Liver (tissue), 3 donors: ENCODE measurements around the gene LRP1-AS.

ENCODE experiments used
- GABPA ChIP-seq, 2 donors: IDR thresholded peaks in 1 of 2; conservative IDR thresholded peaks in 1 of 2; 2 replicates each; pipeline ENCODE4 v1.6.1; 2016; ENCODE audit warnings: antibody characterized with exemption in 2 of 2, mild to moderate bottlenecking in 1 of 2, moderate library complexity in 1 of 2
- HNF4G ChIP-seq: IDR thresholded peaks from 2 replicates; pipeline ENCODE4 v1.6.1; 2016; ENCODE audit warnings: antibody characterized with exemption
- RAD21 ChIP-seq, 2 donors: IDR thresholded peaks; 2 replicates each; pipeline ENCODE4 v1.6.1; 2016; ENCODE audit warnings: antibody characterized with exemption in 2 of 2, mild to moderate bottlenecking in 2 of 2
- RXRA ChIP-seq, 2 donors: IDR thresholded peaks; 2 replicates each; pipeline ENCODE4 v1.6.1; 2017 to 2018; ENCODE audit warnings: antibody characterized with exemption in 2 of 2, mild to moderate bottlenecking in 1 of 2
- SP1 ChIP-seq: IDR thresholded peaks from 2 replicates; pipeline ENCODE4 v1.6.1; 2018; ENCODE audit warnings: antibody characterized with exemption, mild to moderate bottlenecking
- TAF1 ChIP-seq: conservative IDR thresholded peaks from 2 replicates; pipeline ENCODE4 v1.6.1; 2016; ENCODE audit warnings: antibody characterized with exemption, mild to moderate bottlenecking
- YY1 ChIP-seq: IDR thresholded peaks from 2 replicates; pipeline ENCODE4 v1.6.1; 2016; ENCODE audit warnings: antibody characterized with exemption, mild to moderate bottlenecking
- TF ChIP-seq, protein P1 (sequence below): IDR thresholded peaks from 2 replicates; pipeline ENCODE4 v1.6.1; 2016; ENCODE audit warnings: antibody characterized with exemption
- TF ChIP-seq, protein P2 (sequence below): fragments of 150-350 bp; IDR thresholded peaks from 2 replicates; pipeline ENCODE4 v1.5.1; 2017; ENCODE audit warnings: improper control_type of control experiment, low read depth, low read length; ENCODE audit not compliant: missing input control
- TF ChIP-seq, protein P3 (sequence below): IDR thresholded peaks from 2 replicates; pipeline ENCODE4 v1.6.1; 2016; ENCODE audit warnings: antibody characterized with exemption
- TF ChIP-seq, protein P4 (sequence below): IDR thresholded peaks from 2 replicates; pipeline ENCODE4 v1.6.1; 2016; ENCODE audit warnings: antibody characterized with exemption
- TF ChIP-seq, protein P5 (sequence below): IDR thresholded peaks from 2 replicates; pipeline ENCODE4 v1.6.1; 2016; ENCODE audit warnings: antibody characterized with exemption, mild to moderate bottlenecking
- donor health status: healthy.
- donor health status: healthy.

DNA sequence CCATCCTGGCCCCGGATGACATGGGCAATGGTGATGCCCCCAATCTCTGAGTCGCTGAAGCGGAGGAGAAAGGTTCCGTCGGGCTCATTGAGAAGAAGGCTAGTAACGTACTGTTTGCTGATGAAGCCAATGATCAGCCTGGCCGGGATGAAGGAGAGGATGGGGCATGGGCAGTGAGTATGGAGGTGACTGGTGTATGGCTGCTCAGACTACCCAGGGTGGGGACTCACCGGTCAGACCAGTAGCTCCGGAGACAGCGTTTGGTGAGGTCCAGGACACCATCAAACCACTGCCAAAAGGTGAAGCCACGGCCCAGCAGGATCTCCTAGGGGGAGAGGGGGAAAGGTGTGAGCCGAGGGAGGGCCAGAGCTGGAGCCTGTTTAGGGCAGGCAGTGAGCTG is 47.7 kb downstream of the LRP1-AS start:
- TF ChIP-seq HNF4G: no peak
- TF ChIP-seq, protein P1, sequence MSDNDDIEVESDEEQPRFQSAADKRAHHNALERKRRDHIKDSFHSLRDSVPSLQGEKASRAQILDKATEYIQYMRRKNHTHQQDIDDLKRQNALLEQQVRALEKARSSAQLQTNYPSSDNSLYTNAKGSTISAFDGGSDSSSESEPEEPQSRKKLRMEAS: no peak
- TF ChIP-seq, protein P2, sequence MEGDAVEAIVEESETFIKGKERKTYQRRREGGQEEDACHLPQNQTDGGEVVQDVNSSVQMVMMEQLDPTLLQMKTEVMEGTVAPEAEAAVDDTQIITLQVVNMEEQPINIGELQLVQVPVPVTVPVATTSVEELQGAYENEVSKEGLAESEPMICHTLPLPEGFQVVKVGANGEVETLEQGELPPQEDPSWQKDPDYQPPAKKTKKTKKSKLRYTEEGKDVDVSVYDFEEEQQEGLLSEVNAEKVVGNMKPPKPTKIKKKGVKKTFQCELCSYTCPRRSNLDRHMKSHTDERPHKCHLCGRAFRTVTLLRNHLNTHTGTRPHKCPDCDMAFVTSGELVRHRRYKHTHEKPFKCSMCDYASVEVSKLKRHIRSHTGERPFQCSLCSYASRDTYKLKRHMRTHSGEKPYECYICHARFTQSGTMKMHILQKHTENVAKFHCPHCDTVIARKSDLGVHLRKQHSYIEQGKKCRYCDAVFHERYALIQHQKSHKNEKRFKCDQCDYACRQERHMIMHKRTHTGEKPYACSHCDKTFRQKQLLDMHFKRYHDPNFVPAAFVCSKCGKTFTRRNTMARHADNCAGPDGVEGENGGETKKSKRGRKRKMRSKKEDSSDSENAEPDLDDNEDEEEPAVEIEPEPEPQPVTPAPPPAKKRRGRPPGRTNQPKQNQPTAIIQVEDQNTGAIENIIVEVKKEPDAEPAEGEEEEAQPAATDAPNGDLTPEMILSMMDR: no peak
- TF ChIP-seq, protein P3, sequence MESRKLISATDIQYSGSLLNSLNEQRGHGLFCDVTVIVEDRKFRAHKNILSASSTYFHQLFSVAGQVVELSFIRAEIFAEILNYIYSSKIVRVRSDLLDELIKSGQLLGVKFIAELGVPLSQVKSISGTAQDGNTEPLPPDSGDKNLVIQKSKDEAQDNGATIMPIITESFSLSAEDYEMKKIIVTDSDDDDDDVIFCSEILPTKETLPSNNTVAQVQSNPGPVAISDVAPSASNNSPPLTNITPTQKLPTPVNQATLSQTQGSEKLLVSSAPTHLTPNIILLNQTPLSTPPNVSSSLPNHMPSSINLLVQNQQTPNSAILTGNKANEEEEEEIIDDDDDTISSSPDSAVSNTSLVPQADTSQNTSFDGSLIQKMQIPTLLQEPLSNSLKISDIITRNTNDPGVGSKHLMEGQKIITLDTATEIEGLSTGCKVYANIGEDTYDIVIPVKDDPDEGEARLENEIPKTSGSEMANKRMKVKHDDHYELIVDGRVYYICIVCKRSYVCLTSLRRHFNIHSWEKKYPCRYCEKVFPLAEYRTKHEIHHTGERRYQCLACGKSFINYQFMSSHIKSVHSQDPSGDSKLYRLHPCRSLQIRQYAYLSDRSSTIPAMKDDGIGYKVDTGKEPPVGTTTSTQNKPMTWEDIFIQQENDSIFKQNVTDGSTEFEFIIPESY: no peak
- TF ChIP-seq GABPA (IDR thresholded peaks at IDR 0.05 in 1 of 2, conservative IDR thresholded peaks at IDR 0.05 in 1 of 2): no peak
- TF ChIP-seq, protein P4, sequence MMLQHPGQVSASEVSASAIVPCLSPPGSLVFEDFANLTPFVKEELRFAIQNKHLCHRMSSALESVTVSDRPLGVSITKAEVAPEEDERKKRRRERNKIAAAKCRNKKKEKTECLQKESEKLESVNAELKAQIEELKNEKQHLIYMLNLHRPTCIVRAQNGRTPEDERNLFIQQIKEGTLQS: no peak
- TF ChIP-seq, protein P5, sequence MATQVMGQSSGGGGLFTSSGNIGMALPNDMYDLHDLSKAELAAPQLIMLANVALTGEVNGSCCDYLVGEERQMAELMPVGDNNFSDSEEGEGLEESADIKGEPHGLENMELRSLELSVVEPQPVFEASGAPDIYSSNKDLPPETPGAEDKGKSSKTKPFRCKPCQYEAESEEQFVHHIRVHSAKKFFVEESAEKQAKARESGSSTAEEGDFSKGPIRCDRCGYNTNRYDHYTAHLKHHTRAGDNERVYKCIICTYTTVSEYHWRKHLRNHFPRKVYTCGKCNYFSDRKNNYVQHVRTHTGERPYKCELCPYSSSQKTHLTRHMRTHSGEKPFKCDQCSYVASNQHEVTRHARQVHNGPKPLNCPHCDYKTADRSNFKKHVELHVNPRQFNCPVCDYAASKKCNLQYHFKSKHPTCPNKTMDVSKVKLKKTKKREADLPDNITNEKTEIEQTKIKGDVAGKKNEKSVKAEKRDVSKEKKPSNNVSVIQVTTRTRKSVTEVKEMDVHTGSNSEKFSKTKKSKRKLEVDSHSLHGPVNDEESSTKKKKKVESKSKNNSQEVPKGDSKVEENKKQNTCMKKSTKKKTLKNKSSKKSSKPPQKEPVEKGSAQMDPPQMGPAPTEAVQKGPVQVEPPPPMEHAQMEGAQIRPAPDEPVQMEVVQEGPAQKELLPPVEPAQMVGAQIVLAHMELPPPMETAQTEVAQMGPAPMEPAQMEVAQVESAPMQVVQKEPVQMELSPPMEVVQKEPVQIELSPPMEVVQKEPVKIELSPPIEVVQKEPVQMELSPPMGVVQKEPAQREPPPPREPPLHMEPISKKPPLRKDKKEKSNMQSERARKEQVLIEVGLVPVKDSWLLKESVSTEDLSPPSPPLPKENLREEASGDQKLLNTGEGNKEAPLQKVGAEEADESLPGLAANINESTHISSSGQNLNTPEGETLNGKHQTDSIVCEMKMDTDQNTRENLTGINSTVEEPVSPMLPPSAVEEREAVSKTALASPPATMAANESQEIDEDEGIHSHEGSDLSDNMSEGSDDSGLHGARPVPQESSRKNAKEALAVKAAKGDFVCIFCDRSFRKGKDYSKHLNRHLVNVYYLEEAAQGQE: no peak
- no peak for TF ChIP-seq SP1
- no peak for TF ChIP-seq RAD21 (IDR thresholded peaks at IDR 0.05)
- TF ChIP-seq YY1: no peak
- no peak for TF ChIP-seq TAF1
- no peak for TF ChIP-seq RXRA (IDR thresholded peaks at IDR 0.05)
